Epithelial cell of prostate (primary cell): ENCODE results near the gene LMBR1L.

Experiments
- DNase-seq: peaks from one replicate; pipeline ENCODE4 v3.0.0-alpha.2; 2011; ENCODE audit warnings: low read depth, low spot score
- H3K27ac ChIP-seq: fragments of 450-650 bp; 2 replicates; pipeline ENCODE4 v1.5.1; 2017; ENCODE audit warnings: mild to moderate bottlenecking

Gene LMBR1L

GRCh38 chr12:49126852-49127763 is 16.5 kb upstream of the LMBR1L start:
- H3K27ac ChIP-seq: no peak overlapping the region
- no peak for DNase-seq

GRCh38 chr12:49121047-49121696 is 10.5 kb upstream of the LMBR1L start:
- H3K27ac ChIP-seq: no peak overlapping the region
- no peak for DNase-seq

- DNase-seq: no peak
Measured at GRCh38 chr12:49111206-49111605, 559 bp upstream of the LMBR1L start.

GRCh38 chr12:49109641-49110463 is 795 bp downstream of the LMBR1L start:
- no peak for DNase-seq
- H3K27ac ChIP-seq: peak overlapping the region; percentile 69

More at GRCh38 chr12:49111206-49111605, 559 bp upstream of the LMBR1L start:
- H3K27ac ChIP-seq: peak overlapping the region; percentile 69

DNA sequence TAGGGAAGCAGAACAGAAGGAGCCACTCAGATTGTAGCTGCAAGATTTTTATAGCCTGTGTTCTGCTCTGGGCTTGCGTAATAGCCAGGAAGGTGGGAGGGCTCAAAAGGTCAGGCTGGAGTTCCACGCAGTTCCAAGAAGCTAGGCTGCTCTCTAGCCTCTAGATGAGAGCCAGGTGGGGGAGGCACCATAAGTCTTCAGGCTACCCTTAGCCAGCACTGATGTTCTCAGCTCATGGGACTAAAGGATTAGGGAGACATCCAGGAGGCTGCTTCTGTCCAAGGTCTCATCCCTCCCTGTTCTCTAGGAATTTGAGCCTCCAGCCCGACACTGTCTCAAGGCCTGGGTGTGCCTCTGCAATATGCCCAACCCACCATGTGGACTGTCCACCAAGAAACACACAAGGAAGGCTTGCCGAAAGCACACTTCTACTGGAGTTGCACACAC is 1.7 kb downstream of the LMBR1L start:
- DNase-seq: no peak
- no peak overlapping the region for H3K27ac ChIP-seq

DNA sequence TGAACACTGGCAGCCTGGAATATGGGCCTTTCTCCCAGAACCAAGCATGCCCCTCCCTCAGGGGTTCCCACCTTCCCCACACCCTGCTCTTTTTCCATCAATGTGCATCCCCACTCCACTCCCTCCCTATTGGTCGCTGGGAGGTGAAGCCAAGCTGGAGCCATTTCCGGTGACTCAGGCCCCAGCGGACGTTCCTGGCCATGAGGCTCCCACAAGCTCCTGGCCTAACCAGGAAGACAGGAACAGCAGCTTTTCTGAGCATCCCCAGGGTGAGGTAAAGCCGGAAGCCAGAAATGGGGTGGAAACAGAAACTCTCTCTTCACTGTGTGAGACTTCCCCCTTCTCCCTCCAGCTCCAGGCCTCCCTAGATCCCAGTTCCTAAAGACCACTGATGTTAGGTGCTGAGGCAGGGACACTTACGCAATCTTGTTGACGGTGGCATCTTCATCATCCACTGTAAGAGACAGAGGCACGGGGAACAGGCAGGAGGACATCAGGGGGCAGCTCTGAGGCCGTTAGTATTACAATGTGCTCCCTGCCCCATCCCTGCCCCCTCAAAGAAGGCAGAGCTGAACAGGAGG is 5.1 kb downstream of the LMBR1L start:
- peak; percentile 40 for DNase-seq
- H3K27ac ChIP-seq: peak overlapping the region; percentile 37

GRCh38 chr12:49104822-49105221 is 5.8 kb downstream of the LMBR1L start:
- H3K27ac ChIP-seq: no peak overlapping the region
- DNase-seq: no peak

- no peak for DNase-seq
- no peak overlapping the region for H3K27ac ChIP-seq
Measured at GRCh38 chr12:49100380-49100779, 10.3 kb downstream of the LMBR1L start.

GRCh38 chr12:49098703-49099102 is 11.9 kb downstream of the LMBR1L start:
- no peak overlapping the region for H3K27ac ChIP-seq

DNA sequence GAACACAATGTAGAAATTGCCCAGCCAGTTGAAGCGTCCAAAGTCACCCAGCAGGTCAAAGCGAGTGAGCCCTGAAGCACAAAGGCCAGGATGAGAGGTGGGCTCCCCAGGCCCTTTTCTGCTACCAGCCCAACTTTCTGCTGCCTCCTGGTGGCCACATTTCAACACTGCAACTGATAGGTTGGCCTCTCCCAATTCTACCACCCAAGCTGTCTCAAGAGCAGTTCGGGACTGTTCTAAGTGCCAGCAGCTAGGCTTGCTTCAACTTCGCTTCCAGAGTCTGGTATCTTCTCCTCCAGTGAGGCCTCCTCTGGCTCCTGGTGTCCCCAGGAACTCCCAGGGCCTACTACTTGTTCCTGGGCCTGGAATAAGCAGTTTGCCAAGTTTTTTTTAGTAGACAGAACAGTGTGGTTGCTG is 12.6 kb downstream of the LMBR1L start:
- no peak overlapping the region for H3K27ac ChIP-seq
- DNase-seq: no peak

More at GRCh38 chr12:49098703-49099102, 11.9 kb downstream of the LMBR1L start:
- no peak for DNase-seq

DNA sequence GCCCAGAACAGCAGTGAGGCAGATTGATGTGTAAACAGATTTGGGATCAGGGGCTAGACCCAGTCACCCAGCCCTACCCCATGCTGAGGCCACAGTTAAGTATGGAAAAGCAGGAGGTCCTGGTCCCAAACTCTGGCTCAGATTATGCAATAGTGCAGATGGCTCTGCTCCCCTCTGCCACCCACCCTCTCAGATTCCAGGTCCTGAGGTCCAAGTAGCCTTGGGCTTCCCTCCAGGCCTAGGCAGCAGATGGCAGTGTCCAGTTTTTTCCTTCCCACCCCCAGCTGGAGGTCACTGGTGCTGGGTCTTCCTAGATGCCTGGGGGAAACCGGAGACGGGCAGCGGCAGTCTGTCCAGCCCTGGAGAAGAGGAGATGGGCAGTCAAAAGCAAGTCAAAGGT is 13.3 kb downstream of the LMBR1L start:
- H3K27ac ChIP-seq: no peak overlapping the region
- DNase-seq: no peak

DNA sequence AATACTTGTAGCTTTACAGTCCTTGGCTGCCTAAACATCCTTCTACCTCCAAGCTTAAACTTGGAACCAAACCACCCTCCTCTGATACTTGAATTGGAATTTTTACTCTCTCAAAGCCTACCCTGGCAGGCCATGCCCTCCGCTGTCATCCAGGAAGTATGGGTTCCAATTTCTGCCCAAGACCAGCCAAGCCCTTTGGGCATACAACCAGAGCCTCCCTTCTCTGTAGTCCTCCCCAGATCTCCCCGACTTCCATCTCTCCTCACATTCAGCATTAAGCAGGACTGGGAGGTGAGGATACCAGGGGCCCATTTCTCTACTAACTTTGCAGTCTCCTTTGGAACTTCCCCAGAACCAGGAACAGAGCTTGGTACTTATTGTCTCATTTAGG is 15.7 kb downstream of the LMBR1L start:
- H3K27ac ChIP-seq: no peak overlapping the region
- no peak for DNase-seq

GRCh38 chr12:49094160-49094974 is 16.3 kb downstream of the LMBR1L start, which contains the start of gene DHH:
DHH (minus strand) TSS chr12:49094801; CDS start chr12:49094512, 289 bp downstream.
- no peak within 1 kb of the TSS for H3K27ac ChIP-seq
- DNase-seq: no peak

DNA sequence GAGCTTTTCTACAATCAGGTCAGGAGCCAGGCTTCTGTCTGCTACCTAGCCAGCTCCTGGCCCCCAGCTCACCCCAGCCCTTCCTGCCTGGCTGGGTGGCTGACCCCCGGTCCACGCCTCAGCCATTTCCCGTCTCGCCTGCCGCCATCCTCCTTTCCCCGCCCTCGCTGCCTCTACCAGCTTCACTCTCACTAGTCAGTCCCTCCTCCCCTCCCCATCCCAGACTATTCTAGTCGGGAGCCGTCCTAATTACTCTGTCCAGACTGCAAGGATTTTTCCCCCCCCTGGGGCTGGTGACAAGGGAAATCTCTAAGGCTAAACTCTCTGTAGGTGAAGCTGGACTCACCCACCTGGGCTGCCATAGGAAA is 16.9 kb downstream of the LMBR1L start:
- no peak overlapping the region for H3K27ac ChIP-seq
- DNase-seq: no peak

- no peak overlapping the region for H3K27ac ChIP-seq
- no peak for DNase-seq
Measured at GRCh38 chr12:49092816-49093406, 17.7 kb downstream of the LMBR1L start.

DNA sequence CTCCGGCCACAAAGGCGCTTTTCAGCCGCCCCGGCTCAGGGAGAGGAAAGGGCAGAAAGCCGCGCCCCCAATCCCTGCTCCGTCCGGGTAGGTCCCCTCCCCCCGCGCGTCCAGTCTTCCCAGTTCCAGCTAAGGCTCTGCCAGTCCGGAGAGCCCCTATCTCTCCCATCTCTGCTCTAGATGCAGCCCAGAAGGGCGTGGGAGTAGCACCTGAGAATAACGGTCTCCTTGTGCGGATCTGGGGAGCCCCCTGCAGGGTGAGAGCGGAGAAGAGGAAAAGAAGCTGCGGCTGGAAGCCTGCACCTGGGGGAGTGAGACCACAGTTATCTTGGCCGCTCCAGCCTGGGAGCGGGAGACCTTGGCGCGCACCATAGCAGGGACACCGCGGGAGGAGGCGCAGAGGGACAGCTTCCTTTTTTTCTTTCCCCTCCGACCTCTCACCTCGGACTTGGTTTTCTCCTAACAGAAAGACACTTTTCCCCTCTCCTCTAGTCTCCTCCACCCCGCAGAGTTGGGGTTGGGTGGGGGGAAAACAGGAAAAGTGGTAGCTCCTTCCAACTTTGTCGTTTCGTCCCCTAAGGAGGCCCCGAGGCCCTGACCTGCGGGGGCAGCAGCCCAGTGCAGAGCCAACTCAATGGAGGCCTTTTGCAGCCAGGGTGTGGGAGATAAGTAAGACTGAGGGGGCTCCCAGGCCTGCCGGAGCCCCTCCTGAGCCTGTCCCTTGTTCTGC is 18.4 kb downstream of the LMBR1L start:
- H3K27ac ChIP-seq: no peak overlapping the region
- no peak for DNase-seq

DNA sequence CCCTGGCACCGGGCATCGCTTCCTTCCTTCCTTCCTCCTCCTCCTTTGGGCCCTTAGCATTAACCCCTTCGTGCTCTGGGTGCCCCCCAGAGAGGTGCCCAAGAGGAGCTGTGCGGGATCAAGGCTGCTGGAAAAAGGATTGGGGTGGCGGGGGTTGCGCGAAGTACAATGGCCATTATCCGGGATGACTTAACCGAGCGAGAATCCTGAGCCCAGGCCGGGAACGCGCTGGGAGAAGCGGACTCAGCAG is 18.9 kb downstream of the LMBR1L start:
- H3K27ac ChIP-seq: no peak overlapping the region
- DNase-seq: no peak

DNA sequence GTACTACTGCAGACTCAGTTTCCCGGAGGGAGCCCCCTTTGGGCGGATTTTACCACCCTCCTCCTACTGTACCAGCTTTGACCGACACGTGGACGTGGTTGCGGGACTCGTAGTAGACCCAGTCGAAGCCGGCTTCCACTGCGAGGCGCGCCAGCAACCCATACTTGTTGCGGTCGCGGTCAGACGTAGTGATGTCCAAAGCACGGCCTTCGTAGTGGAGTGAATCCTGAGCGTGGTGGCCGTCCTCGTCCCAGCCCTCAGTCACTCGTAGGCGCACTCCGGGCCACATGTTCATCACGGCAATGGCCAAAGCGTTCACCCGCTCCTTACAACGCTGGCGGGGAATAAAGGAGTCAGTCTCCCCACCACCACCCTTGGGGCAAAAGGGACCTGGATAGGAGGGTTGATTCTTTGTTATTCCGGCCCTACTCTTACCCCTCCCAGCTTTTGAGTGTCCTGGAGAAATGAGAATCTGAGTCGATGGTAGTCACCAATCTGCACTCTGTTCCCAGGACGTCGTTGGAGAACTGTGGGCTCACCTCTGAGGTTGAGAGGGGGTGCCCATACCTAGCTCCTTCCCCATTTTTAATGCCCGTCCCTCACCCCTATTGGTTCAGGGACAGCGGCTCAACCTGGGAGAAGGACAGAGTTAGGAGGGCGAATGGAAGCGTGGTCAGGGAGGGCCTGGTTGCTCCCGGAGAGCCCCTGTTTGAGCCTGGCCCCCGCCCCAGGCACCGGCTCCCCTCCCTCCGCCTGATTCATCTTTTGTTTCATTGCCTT is 19.4 kb downstream of the LMBR1L start:
- DNase-seq: no peak
- H3K27ac ChIP-seq: no peak overlapping the region
